HG02970 (cell line): ENCODE measurements around the gene BIN1.

ENCODE experiments used
- ATAC-seq: cut with Tn5 transposase; IDR thresholded peaks from one replicate; pipeline ENCODE4 v1.9.1; 2021; ENCODE audit warnings: mild to moderate bottlenecking, moderate library complexity, moderate number of reproducible peaks; ENCODE audit not compliant: unreplicated experiment, low FRiP score

Gene BIN1

GRCh38 chr2:127063701-127064590, 43.0 kb downstream of the BIN1 start:
- ATAC-seq = no peak

GRCh38 chr2:127061375-127062273, 45.3 kb downstream of the BIN1 start:
- ATAC-seq = no peak

- no peak for ATAC-seq
These were observed 46.5 kb downstream of the BIN1 start for GRCh38 chr2:127060264-127060945.

GRCh38 chr2:127059559-127059958, 47.4 kb downstream of the BIN1 start:
- ATAC-seq = no peak

GRCh38 chr2:127058954-127059252, 48.1 kb downstream of the BIN1 start:
- ATAC-seq = no peak

- no peak for ATAC-seq
These were observed 48.6 kb downstream of the BIN1 start for GRCh38 chr2:127058246-127058953.

GRCh38 chr2:127057371-127058245, 49.3 kb downstream of the BIN1 start:
- ATAC-seq = no peak

- ATAC-seq = no peak
These were observed 50.2 kb downstream of the BIN1 start for GRCh38 chr2:127056631-127057370.

GRCh38 chr2:127056086-127056485, 50.9 kb downstream of the BIN1 start:
- no peak for ATAC-seq

GRCh38 chr2:127055786-127056076, 51.2 kb downstream of the BIN1 start:
- no peak for ATAC-seq

GRCh38 chr2:127054996-127055785, 51.8 kb downstream of the BIN1 start:
- ATAC-seq = no peak

GRCh38 chr2:127054604-127054930, 52.4 kb downstream of the BIN1 start:
- no peak for ATAC-seq

- no peak for ATAC-seq
These were observed 53.0 kb downstream of the BIN1 start for GRCh38 chr2:127053731-127054603.

GRCh38 chr2:127052771-127053691, 53.9 kb downstream of the BIN1 start:
- no peak for ATAC-seq

- ATAC-seq = no peak
These were observed 54.7 kb downstream of the BIN1 start for GRCh38 chr2:127052057-127052770.
